Measurements from ENCODE around the gene WNT2B.

DNA sequence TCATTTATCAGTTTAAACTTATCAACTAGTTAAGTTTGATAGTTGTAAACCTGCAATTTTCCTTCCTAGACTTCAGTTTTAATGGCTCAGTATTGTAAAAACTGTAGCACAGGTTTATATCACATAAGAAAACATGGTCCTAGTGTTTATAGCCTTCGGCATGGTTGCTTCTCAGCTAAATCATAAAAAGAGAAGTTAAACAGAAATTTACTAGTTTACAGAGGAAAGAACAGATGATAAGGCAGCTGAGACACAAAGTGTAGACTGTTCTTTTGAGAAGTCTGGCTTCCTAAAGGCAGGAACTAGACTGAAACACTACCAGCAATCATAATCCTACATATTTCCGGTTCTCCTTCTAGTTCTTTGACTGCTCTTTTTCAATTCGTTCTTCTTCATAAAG, 39.8 kb downstream of the WNT2B start:
- no peak for TF ChIP-seq POLR2A (IDR thresholded peaks at IDR 0.05)
- TF ChIP-seq, protein P1, sequence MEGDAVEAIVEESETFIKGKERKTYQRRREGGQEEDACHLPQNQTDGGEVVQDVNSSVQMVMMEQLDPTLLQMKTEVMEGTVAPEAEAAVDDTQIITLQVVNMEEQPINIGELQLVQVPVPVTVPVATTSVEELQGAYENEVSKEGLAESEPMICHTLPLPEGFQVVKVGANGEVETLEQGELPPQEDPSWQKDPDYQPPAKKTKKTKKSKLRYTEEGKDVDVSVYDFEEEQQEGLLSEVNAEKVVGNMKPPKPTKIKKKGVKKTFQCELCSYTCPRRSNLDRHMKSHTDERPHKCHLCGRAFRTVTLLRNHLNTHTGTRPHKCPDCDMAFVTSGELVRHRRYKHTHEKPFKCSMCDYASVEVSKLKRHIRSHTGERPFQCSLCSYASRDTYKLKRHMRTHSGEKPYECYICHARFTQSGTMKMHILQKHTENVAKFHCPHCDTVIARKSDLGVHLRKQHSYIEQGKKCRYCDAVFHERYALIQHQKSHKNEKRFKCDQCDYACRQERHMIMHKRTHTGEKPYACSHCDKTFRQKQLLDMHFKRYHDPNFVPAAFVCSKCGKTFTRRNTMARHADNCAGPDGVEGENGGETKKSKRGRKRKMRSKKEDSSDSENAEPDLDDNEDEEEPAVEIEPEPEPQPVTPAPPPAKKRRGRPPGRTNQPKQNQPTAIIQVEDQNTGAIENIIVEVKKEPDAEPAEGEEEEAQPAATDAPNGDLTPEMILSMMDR (IDR thresholded peaks at IDR 0.05): no peak
